Transverse colon (tissue), 4 donors: ENCODE measurements around the gene C1QC. TPM values are rescaled to one million over a fixed set of nuclear protein-coding genes. Genes with fewer than 3 reads are reported as not detected.

Experiments used
- DNase-seq: peaks from one replicate; pipeline ENCODE4 v3.0.0-alpha.2; 2019
- H3K27ac ChIP-seq, 4 donors: fragments of 200-600 bp; sonication (generic); 2 replicates each; pipeline ENCODE4 v1.5.1; 2016 to 2018; ENCODE audit warnings: inconsistent platforms in 4 of 4
- H3K27me3 ChIP-seq: fragments of 200-600 bp; sonication (generic); 2 replicates; pipeline ENCODE4 v1.5.1; 2017; ENCODE audit warnings: inconsistent platforms
- H3K36me3 ChIP-seq, 4 donors: fragments of 200-600 bp; sonication (generic); 2 replicates each; pipeline ENCODE4 v1.5.1; 2017 to 2019; ENCODE audit warnings: inconsistent platforms in 4 of 4
- H3K4me1 ChIP-seq, 4 donors: fragments of 200-600 bp; sonication (generic); 2 replicates each; pipeline ENCODE4 v1.5.1; 2017 to 2020; ENCODE audit warnings: inconsistent platforms in 4 of 4
- H3K4me3 ChIP-seq, 4 donors: fragments of 200-600 bp; sonication (generic); 1 replicate in 1 of 4; 2 replicates in 3 of 4; pipeline versions ENCODE4 v1.5.1 to v1.6.1; 2017 to 2019; ENCODE audit warnings: inconsistent platforms in 4 of 4
- H3K9me3 ChIP-seq, 2 donors: fragments of 200-600 bp; sonication (generic); 2 replicates each; pipeline ENCODE4 v1.5.1; 2017 to 2019; ENCODE audit warnings: inconsistent platforms in 2 of 2
- CTCF ChIP-seq, 5 experiments: fragments of 200-600 bp in 3 of 5; fragments of 450-650 bp in 2 of 5; sonication (generic) in 3 of 5; IDR thresholded peaks; 1 replicate in 2 of 5; 2 replicates in 3 of 5; pipeline ENCODE4 v1.5.1; 2016 to 2017; ENCODE audit warnings: antibody characterized with exemption in 5 of 5, inconsistent platforms in 3 of 5, mild to moderate bottlenecking in 2 of 5, moderate library complexity in 1 of 5
- EP300 ChIP-seq: sonication (generic); formaldehyde crosslinking; IDR thresholded peaks from one replicate; pipeline ENCODE4 v1.6.1; 2017; ENCODE audit warnings: antibody characterized with exemption, low read depth
- POLR2A ChIP-seq: fragments of 450-650 bp; IDR thresholded peaks from one replicate; pipeline ENCODE4 v1.6.1; 2016; ENCODE audit warnings: antibody characterized with exemption, mild to moderate bottlenecking, moderate library complexity
- POLR2AphosphoS5 ChIP-seq, 3 donors: sonication (generic); formaldehyde crosslinking; IDR thresholded peaks; one replicate each; pipeline ENCODE4 v1.6.1; 2016; ENCODE audit warnings: antibody characterized with exemption in 3 of 3
- WGBS, 2 donors: methylation state at CpG; one replicate each; pipeline ENCODE4 v1.1.5; 2018; ENCODE audit warnings: low coverage in 1 of 2; 5-methylcytosine and 5-hydroxymethylcytosine counted together
- in situ Hi-C, 4 donors: fragments of 200-750 bp; cut with MboI; loops; one replicate each; pipeline versions ENCODE4 v1.15.0 to v1.15.1; 2017; ENCODE audit warnings: low sequenced_read_pairs in 3 of 4, low pct_ligation_motif_present in 1 of 4, low pct_unique_long_range_greater_than_20kb in 1 of 4
- intact Hi-C: fragments of 100-400 bp; cut with DNase I; formaldehyde crosslinking; loops from one replicate; pipeline ENCODE4 v1.15.1; 2023; ENCODE audit warnings: low total_unique reads
- total RNA-seq, 4 donors: library from RNA; depleted of rRNA; stranded (reverse); fragments of >200 nt; gene quantifications; one replicate each; pipeline ENCODE4 v1.1.0, GENCODE V29; 2016

C1QC gene
- total RNA-seq, 4 donors from 2014 or later: 21.7 to 106 (median 73.9) TPM

DNA sequence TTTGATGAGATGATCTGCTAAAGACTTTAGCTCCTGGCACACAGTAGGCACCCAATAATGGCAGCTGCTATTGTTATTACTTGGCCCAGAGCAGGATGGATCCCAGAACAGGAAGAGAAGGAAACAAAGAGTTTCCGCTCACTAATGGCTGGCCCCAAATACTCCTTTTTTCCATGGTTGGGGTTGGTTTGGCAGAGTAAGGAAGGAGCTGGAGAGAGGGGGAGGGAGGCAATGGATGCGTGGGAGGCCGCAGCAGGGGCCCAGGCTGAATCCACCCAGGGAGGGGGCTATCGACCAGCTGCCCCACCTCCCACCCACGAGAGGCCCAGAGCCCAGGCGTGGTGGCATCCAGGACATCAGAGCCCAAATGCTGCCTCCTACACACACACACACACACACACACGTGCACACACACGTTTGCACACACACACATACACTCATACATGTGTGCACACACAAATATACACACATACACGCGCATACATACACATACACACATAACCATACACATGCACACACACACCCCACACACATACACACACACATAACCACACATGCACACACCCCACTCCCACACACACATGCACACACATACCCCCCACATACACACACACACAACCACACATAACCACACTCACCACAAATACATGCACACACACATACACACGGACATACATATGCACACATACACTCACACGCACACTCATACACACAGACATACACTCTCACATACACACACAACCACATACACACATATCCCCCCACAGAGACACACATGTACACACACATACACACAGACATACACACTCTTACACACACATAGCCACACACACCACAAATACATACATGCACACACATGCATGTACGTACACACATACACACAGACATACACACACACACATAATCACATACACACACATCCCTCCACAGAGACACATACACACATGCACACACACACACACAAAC, 34.8 kb downstream of the C1QC start:
- H3K4me1 ChIP-seq: peaks cover 0 to 23% (median 7%) of the 10 kb centered on the region in 4 donors
- WGBS, 2 donors: 80 to 87% methylated on average over 3 to 12 of the region's 13 CpGs
- intact Hi-C loops: no loop called here
- TF ChIP-seq POLR2AphosphoS5 (IDR thresholded peaks at IDR 0.05): no peak
- TF ChIP-seq POLR2A: no peak
- TF ChIP-seq CTCF (IDR thresholded peaks at IDR 0.05): no peak
- TF ChIP-seq EP300: no peak
- peaks cover 18% of the 10 kb centered on the region for H3K27me3 ChIP-seq
- no peak overlapping the region for H3K27ac ChIP-seq
- no peaks in the 10 kb centered on the region for H3K36me3 ChIP-seq
- no peaks in the 10 kb centered on the region for H3K9me3 ChIP-seq
- DNase-seq: no peak
- in situ Hi-C loops: loop anchor here in 2 of 4 donors (25.0 kb wide), 1 partner anchor 209 kb away; no protein-coding TSS in a partner anchor
- no peak overlapping the region for H3K4me3 ChIP-seq

DNA sequence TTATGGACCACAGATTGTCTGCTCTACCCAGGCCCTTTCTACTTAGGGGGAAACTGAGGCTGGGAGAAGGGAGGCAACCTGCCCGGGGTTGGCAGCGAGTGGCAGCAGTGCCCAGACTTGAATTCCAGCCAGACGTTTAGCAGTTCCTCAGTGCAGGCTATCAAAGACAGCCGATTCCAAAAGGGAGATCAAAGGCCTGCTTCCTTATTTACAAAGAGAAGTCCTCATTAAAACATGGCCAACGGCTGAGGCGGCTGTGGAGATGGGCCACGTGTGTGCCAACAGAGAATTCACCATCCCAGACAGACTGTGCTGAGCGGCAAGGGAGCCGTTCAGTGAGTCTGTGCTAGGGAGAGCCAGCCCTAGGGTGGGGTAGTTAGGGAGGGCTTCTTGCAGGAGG, 37.3 kb downstream of the C1QC start:
- peaks cover 8% of the 10 kb centered on the region for H3K27me3 ChIP-seq
- whole genome bisulfite sequencing, 2 donors: 63% methylated on average over 9 of the region's 9 CpGs; no CpG with 5 or more reads in 1 of the 2 donors
- no peaks in the 10 kb centered on the region for H3K36me3 ChIP-seq
- in situ Hi-C loops: loop anchor here in 2 of 4 donors (25.0 kb wide), 1 partner anchor 207 kb away; no protein-coding TSS in a partner anchor
- no peak overlapping the region for H3K4me3 ChIP-seq
- TF ChIP-seq POLR2AphosphoS5 (IDR thresholded peaks at IDR 0.05) (peak in 1 of 3 donors; percentile 32), POLR2A (no peak)
- peak overlapping the region in 3 of 4 donors; percentile 16 to 30 (median 25) for H3K27ac ChIP-seq
- peaks cover 0 to 21% (median 7%) of the 10 kb centered on the region in 4 donors for H3K4me1 ChIP-seq
- no peaks in the 10 kb centered on the region for H3K9me3 ChIP-seq
- DNase-seq: peak; percentile 62
- intact Hi-C loops: no loop called here

DNA sequence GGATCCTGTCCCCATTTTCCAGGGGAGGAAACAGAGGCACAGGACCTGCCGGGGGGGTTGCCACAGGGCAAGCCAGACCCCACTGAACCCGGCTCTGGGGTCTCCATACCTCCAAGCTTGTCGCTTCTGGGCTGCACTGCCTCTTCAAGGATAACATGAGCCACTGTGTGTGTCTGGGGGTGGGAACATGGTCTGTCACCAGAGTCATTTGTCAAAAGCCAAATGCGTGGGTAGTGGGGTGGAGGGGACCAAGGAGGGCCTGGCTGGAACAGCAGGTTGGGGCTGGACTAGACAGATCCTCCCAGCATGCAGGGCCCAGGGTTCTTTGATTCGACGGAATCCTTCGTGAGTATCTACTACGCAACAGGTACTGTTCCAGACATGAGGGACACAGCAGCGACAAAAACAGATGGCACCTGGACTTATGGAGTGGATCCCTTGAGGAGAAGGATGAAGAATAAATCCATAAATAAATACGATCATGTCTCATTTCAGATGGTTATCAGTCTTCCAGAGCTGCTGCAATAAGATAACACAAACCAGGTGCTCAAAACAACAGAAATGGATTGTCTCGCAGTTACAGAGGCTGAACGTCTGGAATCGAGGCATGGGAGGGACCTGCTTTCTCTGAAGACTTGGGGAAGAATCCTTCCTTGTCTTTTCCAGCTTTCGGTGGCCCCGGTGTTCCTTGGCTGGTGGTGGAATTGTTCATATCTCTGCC, 38.3 kb downstream of the C1QC start:
- intact Hi-C loops: no loop called here
- no peak for TF ChIP-seq POLR2A
- TF ChIP-seq POLR2AphosphoS5 (IDR thresholded peaks at IDR 0.05): no peak
- TF ChIP-seq EP300: no peak
- no peak for TF ChIP-seq CTCF (IDR thresholded peaks at IDR 0.05)
- no peak overlapping the region for H3K27ac ChIP-seq
- peaks cover 0 to 16% (median 6%) of the 10 kb centered on the region in 4 donors for H3K4me1 ChIP-seq
- H3K4me3 ChIP-seq: no peak overlapping the region
- no peaks in the 10 kb centered on the region for H3K36me3 ChIP-seq
- in situ Hi-C loops: loop anchor here in 2 of 4 donors (25.0 kb wide), 1 partner anchor 206 kb away; no protein-coding TSS in a partner anchor
- no peaks in the 10 kb centered on the region for H3K9me3 ChIP-seq
- H3K27me3 ChIP-seq: peaks cover 11% of the 10 kb centered on the region
- no peak for DNase-seq
- 67 to 79% methylated on average over 5 to 15 of the region's 15 CpGs for WGBS, 2 donors

- Histone ChIP-seq H3K4me1 (peaks cover 0 to 8% (median 0%) of the 10 kb centered on the region in 4 donors), H3K27ac (no peak overlapping the region), H3K27me3 (peaks cover 6% of the 10 kb centered on the region), H3K4me3 (no peak overlapping the region), H3K9me3 (no peaks in the 10 kb centered on the region), H3K36me3 (no peaks in the 10 kb centered on the region)
- DNase-seq: no peak
- no peak for TF ChIP-seq CTCF (IDR thresholded peaks at IDR 0.05)
- no peak for TF ChIP-seq POLR2A
- no peak for TF ChIP-seq POLR2AphosphoS5 (IDR thresholded peaks at IDR 0.05)
- no peak for TF ChIP-seq EP300
- in situ Hi-C loops: loop anchor here in 2 of 4 donors (25.0 kb wide), 1 partner anchor 204 kb away; no protein-coding TSS in a partner anchor
- intact Hi-C loops: no loop called here
- WGBS, 2 donors: 75 to 83% methylated on average over 1 of the region's 1 CpG
Observed at GRCh38 chr1:22683547-22683946, 40.1 kb downstream of the C1QC start.
